ENCODE measurements around the gene GDPD4. TPM values are rescaled to one million over a fixed set of nuclear protein-coding genes. Genes with fewer than 3 reads are reported as not detected.

GDPD4 gene
- polyA plus RNA-seq (2011; rRNA removed) (not detected in 2 replicates), polyA minus RNA-seq (2011; rRNA and poly(A)+ RNA removed) (not detected in 2 replicates)

- POLR2A ChIA-PET = no interaction called here
- Histone ChIP-seq H3K4me3 (ENCODE audit: low read depth, low read length) (no peak within 1 kb of the TSS), H3K9me3 (ENCODE audit: control insufficient read depth, insufficient read depth, low read length) (no peaks in the 10 kb centered on the region), H3K27ac (ENCODE audit: low read depth, low read length) (no peak within 1 kb of the TSS), H3K27me3 (ENCODE audit: control insufficient read depth, insufficient read depth, low read length) (no peaks in the 10 kb centered on the region)
- CTCF ChIA-PET = no interaction called here
- TF ChIP-seq CTCF (IDR thresholded peaks at IDR 0.05; ENCODE audit: low read depth, low read length) = no peak
- no peak for DNase-seq (ENCODE audit: low read depth, low spot score)
Measured at GRCh38 chr11:77301510-77301909, at the start of gene GDPD4. TSS of gene GDPD4 (minus strand) at chr11:77301686. CDS start at chr11:77285137, 16,549 bp downstream.

- no peaks in the 10 kb centered on the region for H3K27me3 ChIP-seq (ENCODE audit: control insufficient read depth, insufficient read depth, low read length)
- no peak overlapping the region for H3K4me3 ChIP-seq (ENCODE audit: low read depth, low read length)
- no peaks in the 10 kb centered on the region for H3K9me3 ChIP-seq (ENCODE audit: control insufficient read depth, insufficient read depth, low read length)
- CTCF ChIA-PET = no interaction called here
- TF ChIP-seq CTCF (IDR thresholded peaks at IDR 0.05; ENCODE audit: low read depth, low read length) = no peak
- POLR2A ChIA-PET = no interaction called here
- no peak overlapping the region for H3K27ac ChIP-seq (ENCODE audit: low read depth, low read length)
- DNase-seq (ENCODE audit: low read depth, low spot score) = no peak
Measured at GRCh38 chr11:77347948-77348347, 46.5 kb upstream of the GDPD4 start.

GRCh38 chr11:77346906-77347603 is 45.6 kb upstream of the GDPD4 start:
- H3K27ac ChIP-seq (ENCODE audit: low read depth, low read length) = peak overlapping the region; percentile 57

GRCh38 chr11:77345621-77346020 is 44.1 kb upstream of the GDPD4 start:
- Histone ChIP-seq H3K4me3 (ENCODE audit: low read depth, low read length) (no peak overlapping the region), H3K9me3 (ENCODE audit: control insufficient read depth, insufficient read depth, low read length) (no peaks in the 10 kb centered on the region), H3K27ac (ENCODE audit: low read depth, low read length) (peak overlapping the region; percentile 62), H3K27me3 (ENCODE audit: control insufficient read depth, insufficient read depth, low read length) (no peaks in the 10 kb centered on the region)
- CTCF ChIA-PET = no interaction called here
- POLR2A ChIA-PET = no interaction called here
- TF ChIP-seq CTCF (IDR thresholded peaks at IDR 0.05; ENCODE audit: low read depth, low read length) = 0 out of 2 replicates have a peak, but pooled peaks have one; percentile 6
- DNase-seq (ENCODE audit: low read depth, low spot score) = peak; percentile 61

More at GRCh38 chr11:77346906-77347603, 45.6 kb upstream of the GDPD4 start:
- Histone ChIP-seq H3K4me3 (ENCODE audit: low read depth, low read length) (no peak overlapping the region), H3K27me3 (ENCODE audit: control insufficient read depth, insufficient read depth, low read length) (no peaks in the 10 kb centered on the region), H3K9me3 (ENCODE audit: control insufficient read depth, insufficient read depth, low read length) (no peaks in the 10 kb centered on the region)
- CTCF ChIA-PET = no interaction called here
- POLR2A ChIA-PET = no interaction called here
- DNase-seq (ENCODE audit: low read depth, low spot score) = peak; percentile 72
- TF ChIP-seq CTCF (IDR thresholded peaks at IDR 0.05; ENCODE audit: low read depth, low read length) = no peak

- no peaks in the 10 kb centered on the region for H3K27me3 ChIP-seq (ENCODE audit: control insufficient read depth, insufficient read depth, low read length)
- H3K27ac ChIP-seq (ENCODE audit: low read depth, low read length) = no peak overlapping the region
- H3K4me3 ChIP-seq (ENCODE audit: low read depth, low read length) = no peak overlapping the region
- POLR2A ChIA-PET = no interaction called here
- H3K9me3 ChIP-seq (ENCODE audit: control insufficient read depth, insufficient read depth, low read length) = no peaks in the 10 kb centered on the region
- DNase-seq (ENCODE audit: low read depth, low spot score) = no peak
- CTCF ChIA-PET = no interaction called here
- no peak for TF ChIP-seq CTCF (IDR thresholded peaks at IDR 0.05; ENCODE audit: low read depth, low read length)
Measured at GRCh38 chr11:77340501-77340900, 39.0 kb upstream of the GDPD4 start.

Data from AG04450 (cell line).